NCI-H226 (cell line): ENCODE data around the gene IRX3.
"Not testable (repeated sequence)": the region's sequence is repeated elsewhere in the genome, so short reads cannot be mapped to it uniquely, and the experiment has no call there.

Experiments
- DNase-seq: peaks from one replicate; pipeline ENCODE4 v3.0.0-alpha.2; 2015

IRX3 gene

DNA sequence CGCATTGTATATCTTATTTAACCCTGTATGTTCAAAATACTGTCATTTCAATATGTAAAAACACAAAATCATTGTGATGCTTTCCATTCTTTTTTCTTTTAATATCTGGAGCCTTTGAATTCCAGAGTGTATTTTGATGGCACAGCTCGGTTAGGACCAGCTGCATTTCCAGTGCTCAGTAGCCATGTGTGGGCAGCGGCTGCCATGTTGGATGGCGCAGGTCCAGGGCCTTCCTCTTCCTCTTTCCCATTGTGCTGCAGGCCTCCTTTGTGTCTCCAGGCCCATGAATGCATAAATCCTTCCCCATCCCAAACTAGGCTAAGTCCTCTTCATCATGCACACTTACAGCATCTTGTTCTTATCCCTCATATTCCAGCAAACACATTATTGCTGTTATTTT lies 13.0 kb downstream of the IRX3 start:
- no peak for DNase-seq

DNA sequence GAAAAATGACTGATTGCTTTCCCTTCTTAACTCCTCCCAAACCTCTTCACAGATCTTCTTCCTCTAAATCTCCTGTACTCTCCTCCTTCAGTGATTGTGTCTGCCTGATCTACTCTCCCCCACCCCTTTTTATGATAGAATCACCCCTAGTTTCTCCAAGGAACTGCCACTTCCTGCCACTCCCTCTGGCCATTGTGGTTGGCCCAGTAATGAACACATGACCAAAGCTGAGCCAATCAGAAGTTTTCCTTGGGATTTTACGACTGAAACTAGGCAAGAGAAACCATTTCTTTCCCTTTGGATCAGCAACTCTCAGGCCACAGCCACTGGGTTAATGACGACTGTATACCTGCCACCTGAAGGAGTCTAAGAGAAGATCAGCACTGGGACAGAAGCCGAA lies 15.9 kb downstream of the IRX3 start:
- DNase-seq, result no peak

DNA sequence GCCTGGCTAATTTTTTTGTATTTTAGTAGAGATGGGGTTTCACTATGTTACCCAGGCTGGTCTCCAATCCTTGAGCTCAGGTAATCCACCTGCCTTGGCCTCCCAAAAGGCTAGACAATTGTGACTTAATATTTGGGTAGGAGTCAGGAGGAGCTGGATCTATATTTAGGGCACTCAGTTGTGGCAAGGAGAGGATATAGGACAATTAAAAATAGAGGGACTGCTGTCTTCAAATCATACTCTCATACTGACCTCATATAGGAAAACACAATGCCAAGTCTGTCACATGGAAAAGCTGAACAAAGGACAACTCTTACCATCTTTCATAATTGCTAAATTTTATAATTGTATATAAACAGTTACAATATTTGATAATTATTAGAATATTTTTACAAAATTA lies 17.1 kb downstream of the IRX3 start:
- DNase-seq, result no peak

GRCh38 chr16:54268766-54269165 lies 17.8 kb downstream of the IRX3 start:
- DNase-seq, result no peak

DNA sequence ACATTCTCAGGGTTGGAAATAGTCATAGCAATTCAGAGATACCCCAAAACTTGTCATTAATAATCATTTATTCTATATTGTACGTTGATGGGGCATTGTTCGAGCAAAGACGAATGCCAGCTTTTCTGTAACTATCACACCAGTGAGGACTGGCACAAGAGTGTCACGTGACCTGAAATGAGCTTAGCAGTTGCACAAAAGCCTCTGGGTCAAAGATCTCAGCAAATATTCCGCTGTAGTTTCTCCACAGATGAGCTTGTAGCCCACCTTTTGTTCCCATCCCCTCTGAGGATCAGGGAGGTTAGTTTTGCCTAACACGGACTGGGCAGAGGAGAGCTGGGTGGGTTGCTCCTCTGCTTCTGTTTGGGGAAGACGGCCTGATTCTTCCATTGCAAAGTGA lies 18.2 kb downstream of the IRX3 start:
- no peak for DNase-seq

- DNase-seq, result no peak
Observed at GRCh38 chr16:54266363-54266955, 20.1 kb downstream of the IRX3 start.

- no peak for DNase-seq
Observed at GRCh38 chr16:54265575-54266107, 20.9 kb downstream of the IRX3 start.

DNA sequence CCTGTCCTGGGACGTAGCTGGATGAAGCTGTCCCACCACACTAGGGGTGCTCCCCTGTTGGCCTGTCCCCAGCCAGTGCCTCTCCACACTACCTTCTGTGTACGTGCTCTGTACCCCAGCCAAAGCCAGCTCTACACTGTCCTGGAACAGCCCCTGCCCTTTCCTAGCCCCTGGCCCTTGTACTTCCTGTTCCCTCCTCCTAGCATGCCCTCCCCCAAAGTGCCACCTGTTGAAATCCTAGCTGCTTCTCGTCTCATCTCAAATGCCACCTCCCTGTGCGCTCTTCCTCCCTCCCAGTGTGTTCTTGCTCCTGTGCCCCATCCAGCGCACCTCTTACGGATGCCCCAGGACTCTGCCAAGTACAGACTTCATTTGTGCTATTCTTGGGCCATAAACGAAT lies 33.5 kb downstream of the IRX3 start:
- DNase-seq, result no peak

DNA sequence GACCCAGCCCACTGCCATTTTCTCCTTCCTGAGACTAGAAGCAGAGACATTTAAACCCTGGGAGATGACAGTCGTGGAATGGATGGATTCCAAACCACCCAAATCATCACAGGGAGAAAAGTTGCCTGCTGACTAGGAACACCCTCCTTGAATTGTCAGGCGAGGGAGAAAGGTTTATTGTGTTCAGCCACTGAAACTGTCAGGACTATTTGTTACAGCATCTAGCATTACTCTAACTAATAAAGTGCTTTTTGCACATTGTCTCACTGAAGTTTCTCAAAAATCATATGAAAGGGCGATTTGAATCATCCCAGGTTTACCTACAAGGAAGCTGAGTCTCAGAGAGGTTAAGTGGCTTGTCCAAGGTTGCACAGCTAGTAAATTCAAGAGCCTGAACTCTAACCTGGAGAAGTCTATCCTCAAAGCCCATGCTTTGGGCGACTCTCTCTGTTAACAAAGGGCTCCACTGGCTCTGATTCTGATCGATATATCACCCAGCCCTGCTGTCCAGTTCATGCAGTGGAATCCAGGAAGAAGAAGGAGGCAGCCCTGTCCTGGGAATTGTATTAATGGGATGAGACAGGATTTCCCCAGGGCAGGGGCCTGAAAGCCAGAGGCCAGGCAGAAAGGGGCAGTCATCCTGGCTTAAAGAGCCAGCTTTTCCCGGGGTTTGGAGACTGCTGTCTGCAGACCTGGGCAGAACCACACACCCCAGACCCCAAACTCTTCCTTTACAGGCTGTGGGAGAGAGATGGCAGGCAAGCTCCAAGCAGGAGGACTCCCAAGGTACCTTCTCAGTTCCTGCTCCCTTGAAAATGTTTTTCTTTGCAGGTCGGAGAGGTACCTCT lies 37.5 kb downstream of the IRX3 start:
- no peak for DNase-seq

GRCh38 chr16:54247705-54248104 lies 38.9 kb downstream of the IRX3 start:
- DNase-seq, result not testable (repeated sequence)

- no peak for DNase-seq
Observed at GRCh38 chr16:54246454-54246821, 40.1 kb downstream of the IRX3 start.

- DNase-seq, result no peak
Observed at GRCh38 chr16:54245788-54246453, 40.7 kb downstream of the IRX3 start.

DNA sequence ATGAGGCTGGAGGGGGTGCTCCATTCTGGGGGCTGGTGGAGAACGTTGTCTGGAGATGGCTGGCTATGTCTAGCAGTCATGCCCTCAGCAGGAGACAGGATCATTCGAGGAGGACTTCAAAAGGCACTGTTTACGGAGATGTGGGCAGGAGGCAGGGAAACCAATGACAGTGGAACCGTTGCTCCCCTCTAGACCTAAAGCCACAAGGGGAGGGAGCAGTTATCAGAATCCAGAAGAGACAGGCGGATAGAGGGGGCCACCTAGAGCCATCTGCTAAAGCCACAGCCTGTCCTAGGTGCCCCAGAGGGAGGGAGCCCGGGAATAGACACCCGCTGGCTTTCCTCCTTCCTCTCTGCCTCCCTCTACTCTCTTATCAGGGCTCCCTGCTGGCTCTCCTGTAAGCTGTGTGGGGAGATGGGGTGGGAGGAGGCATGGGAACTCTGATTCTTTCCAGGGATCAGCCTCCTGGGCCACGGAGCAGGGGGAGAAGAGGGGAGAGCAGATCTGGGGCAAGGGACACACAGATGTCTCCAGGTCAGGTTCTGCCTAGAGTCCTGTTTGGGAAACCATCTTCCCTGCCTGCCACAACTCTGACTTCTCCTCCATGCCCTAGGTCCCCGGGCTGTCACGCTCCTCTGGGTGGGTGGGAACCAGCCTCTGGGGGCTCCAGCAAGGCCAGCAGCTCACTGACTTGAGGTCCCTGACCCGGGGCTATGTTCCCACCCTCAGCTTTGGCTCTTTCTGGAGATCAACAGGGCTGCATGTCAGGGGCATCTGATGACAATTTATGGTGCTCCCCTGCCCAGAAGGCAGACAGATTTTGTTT lies 42.3 kb downstream of the IRX3 start:
- DNase-seq, result no peak

DNA sequence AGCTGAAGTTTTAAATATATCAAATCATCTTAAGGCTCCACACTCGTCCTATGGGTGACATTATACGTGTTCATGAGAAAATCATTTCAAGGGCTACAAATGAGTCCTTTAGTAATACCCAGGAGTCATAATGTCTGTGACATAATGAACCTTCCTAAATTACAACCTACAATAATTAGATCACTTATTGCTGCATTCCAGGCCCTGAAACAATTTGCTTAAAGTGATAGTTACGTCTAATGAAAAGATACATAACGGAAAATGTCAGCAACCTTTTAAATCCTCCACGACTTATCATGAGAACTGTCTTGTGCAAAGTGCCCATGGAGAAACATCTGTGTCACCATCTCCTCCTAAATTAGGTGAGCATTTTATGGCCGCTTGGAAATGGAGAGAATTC lies 43.4 kb downstream of the IRX3 start:
- DNase-seq, result no peak

- DNase-seq, result peak; percentile 19
Observed at GRCh38 chr16:54242199-54242598, 44.4 kb downstream of the IRX3 start.

DNA sequence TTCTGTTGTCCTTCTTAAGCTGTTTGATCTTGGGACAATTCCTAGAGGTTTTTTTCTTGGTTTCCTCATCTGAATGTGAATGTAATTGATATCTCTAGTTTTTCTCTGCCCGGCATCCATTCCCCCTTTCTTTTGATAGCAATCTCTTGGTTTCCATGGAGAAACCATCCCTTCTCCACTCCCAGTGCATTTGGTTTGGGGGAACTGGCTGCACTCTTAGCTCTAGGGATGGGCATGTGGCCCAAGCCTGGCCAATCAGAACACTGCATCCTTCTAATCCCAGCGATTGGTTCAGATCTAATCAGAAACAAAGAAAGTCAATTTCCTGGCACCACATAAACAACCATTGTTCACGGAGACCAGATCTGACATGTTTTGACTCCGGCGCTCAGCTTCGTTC lies 45.1 kb downstream of the IRX3 start:
- no peak for DNase-seq

DNA sequence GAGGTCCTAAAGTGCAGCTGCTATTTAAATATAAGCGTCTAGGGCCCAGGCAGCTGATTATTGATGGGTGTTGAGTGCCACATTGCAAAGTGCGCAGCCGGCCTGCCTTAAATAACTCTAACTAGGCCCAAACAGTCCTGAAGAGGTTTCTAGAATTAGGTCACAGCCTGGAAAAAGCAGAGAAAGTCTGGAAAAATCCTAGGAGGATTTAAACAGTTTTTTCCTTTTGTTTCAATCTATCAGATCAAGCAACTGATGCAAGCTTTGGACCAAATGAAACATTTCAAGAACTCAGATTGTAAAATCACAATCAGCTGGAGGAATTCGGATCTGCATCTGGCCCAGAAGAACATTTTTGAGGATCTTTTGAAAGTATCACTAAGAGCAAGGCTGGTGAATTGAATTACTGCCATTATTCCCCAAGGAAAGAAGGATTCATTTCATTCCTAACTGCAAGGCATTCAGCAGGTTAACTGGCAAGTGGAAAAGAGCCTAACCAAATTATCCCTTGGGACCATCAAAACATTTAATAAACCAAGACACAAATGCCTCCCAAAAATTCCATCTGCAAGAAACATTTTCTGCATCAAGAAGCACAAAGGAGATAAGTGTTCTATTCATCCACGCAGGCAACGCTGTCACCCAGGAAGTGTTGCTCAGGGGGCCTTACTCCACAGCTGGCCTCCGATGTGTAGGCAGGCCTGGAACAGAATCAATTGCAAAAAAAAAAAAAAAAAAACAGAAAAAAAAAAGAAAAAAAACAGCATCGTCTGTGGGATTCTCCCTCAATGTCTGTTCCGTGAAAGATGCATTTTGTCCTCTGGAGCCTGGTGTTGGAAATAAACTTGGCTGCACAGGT lies 46.1 kb downstream of the IRX3 start:
- DNase-seq, result no peak

DNA sequence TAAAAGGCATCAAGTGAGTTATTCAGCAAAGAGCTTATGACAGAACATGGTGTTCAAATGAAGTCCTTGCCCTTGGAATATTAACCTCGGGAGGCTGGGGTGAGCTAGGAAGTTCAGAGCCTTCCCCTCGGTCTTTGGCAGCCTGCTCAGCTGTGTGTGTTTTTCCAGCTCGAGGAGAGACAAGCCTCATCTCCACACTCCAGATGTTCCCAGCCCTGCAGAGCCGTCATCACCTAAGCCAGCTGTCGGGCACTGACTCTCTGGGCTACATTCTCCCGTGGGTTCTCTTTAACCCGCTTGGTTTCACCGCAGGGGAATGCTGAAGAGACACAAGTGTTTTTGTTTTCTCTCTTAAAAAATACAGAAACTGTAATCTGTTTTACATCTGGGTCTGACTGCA lies 47.1 kb downstream of the IRX3 start:
- DNase-seq, result no peak

- no peak for DNase-seq
Observed at GRCh38 chr16:54236773-54237172, 49.8 kb downstream of the IRX3 start.

GRCh38 chr16:54233615-54234014 lies 53.0 kb downstream of the IRX3 start:
- no peak for DNase-seq
